Measurements from ENCODE around the gene SCAF4. TPM values are rescaled to one million over a fixed set of nuclear protein-coding genes. Genes with fewer than 3 reads are reported as not detected.

Gene SCAF4
- total RNA-seq, 1 experiment from 2014 or later, result 31.2 TPM

DNA sequence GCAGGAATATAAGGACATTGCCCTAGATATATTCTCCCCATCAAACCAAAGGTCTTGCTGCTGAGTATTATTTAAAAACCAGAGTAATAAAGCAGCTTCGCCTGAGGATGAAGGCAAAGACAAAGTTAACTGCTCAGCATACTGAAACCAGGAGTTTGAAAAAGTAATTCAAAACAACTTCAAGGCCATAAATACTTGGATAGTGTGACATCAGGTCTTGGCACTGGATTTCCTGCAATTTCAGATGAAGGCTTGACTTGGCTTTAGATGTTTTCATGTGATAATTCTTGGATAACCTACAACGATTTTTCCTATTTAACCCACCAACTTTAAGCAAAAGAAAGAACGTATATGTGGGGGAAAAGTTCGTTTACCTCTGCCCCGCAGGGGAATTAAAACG lies 61.8 kb downstream of the SCAF4 start:
- BruUV-seq (replicated peaks), result no TSS peak
- Mint-ChIP-seq H3K4me1 (ENCODE audit: low read depth, unreplicated experiment) (no peaks in the 10 kb centered on the region), H3K9me3 (ENCODE audit: low read depth, unreplicated experiment) (no peaks in the 10 kb centered on the region), H3K27ac (ENCODE audit: unreplicated experiment) (no peak overlapping the region), H3K4me3 (ENCODE audit: low read depth, unreplicated experiment) (no peak overlapping the region), H3K36me3 (ENCODE audit: insufficient read depth, unreplicated experiment) (peaks cover 44% of the 10 kb centered on the region), H3K27me3 (ENCODE audit: unreplicated experiment) (no peaks in the 10 kb centered on the region)
- TF ChIP-seq CTCF (IDR thresholded peaks at IDR 0.05; ENCODE audit: unreplicated experiment), result no peak
- no peak for DNase-seq
- intact Hi-C loops (cut with micrococcal nuclease; ENCODE audit: unreplicated experiment), result no loop called here
- CTCF ChIA-PET, result no interaction called here

- H3K4me3 Mint-ChIP-seq (ENCODE audit: low read depth, unreplicated experiment), result no peak overlapping the region
- H3K36me3 Mint-ChIP-seq (ENCODE audit: insufficient read depth, unreplicated experiment), result peaks cover 53% of the 10 kb centered on the region
- DNase-seq, result no peak
- no peaks in the 10 kb centered on the region for H3K27me3 Mint-ChIP-seq (ENCODE audit: unreplicated experiment)
- TF ChIP-seq CTCF (IDR thresholded peaks at IDR 0.05; ENCODE audit: unreplicated experiment), result no peak
- CTCF ChIA-PET, result no interaction called here
- intact Hi-C loops (cut with micrococcal nuclease; ENCODE audit: unreplicated experiment), result no loop called here
- H3K27ac Mint-ChIP-seq (ENCODE audit: unreplicated experiment), result no peak overlapping the region
- no TSS peak for BruUV-seq (replicated peaks)
- no peaks in the 10 kb centered on the region for H3K9me3 Mint-ChIP-seq (ENCODE audit: low read depth, unreplicated experiment)
- H3K4me1 Mint-ChIP-seq (ENCODE audit: low read depth, unreplicated experiment), result no peaks in the 10 kb centered on the region
These were observed 63.0 kb downstream of the SCAF4 start for GRCh38 chr21:31668651-31669491.

DNA sequence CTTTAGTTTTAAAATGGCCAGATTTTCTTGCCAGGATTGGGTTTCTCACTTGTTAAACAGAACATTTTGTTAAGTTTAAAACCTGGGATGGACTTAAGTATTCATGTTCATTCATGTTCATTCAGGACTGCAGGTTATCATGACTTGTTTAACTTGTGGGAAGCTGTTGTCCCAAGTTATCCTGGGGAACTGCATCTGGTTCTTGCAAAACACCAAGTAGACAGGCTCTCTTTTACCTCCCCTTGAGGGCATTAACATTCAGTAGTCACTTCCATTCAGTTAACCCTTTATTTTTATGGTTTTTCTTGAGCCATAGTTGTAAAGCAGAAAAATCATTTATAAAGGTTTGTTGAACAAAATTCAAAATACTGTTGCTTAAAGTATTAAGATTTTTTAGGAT lies 64.3 kb downstream of the SCAF4 start:
- no peaks in the 10 kb centered on the region for H3K4me1 Mint-ChIP-seq (ENCODE audit: low read depth, unreplicated experiment)
- no peak for DNase-seq
- H3K36me3 Mint-ChIP-seq (ENCODE audit: insufficient read depth, unreplicated experiment), result peaks cover 58% of the 10 kb centered on the region
- H3K9me3 Mint-ChIP-seq (ENCODE audit: low read depth, unreplicated experiment), result no peaks in the 10 kb centered on the region
- intact Hi-C loops (cut with micrococcal nuclease; ENCODE audit: unreplicated experiment), result no loop called here
- no peak overlapping the region for H3K27ac Mint-ChIP-seq (ENCODE audit: unreplicated experiment)
- BruUV-seq (replicated peaks), result no TSS peak
- CTCF ChIA-PET, result no interaction called here
- no peaks in the 10 kb centered on the region for H3K27me3 Mint-ChIP-seq (ENCODE audit: unreplicated experiment)
- H3K4me3 Mint-ChIP-seq (ENCODE audit: low read depth, unreplicated experiment), result no peak overlapping the region
- no peak for TF ChIP-seq CTCF (IDR thresholded peaks at IDR 0.05; ENCODE audit: unreplicated experiment)

GRCh38 chr21:31667132-31667531 lies 64.8 kb downstream of the SCAF4 start:
- H3K4me3 Mint-ChIP-seq (ENCODE audit: low read depth, unreplicated experiment), result no peak overlapping the region
- TF ChIP-seq CTCF (IDR thresholded peaks at IDR 0.05; ENCODE audit: unreplicated experiment), result no peak
- no peak for DNase-seq
- no peaks in the 10 kb centered on the region for H3K27me3 Mint-ChIP-seq (ENCODE audit: unreplicated experiment)
- no peaks in the 10 kb centered on the region for H3K9me3 Mint-ChIP-seq (ENCODE audit: low read depth, unreplicated experiment)
- H3K36me3 Mint-ChIP-seq (ENCODE audit: insufficient read depth, unreplicated experiment), result peaks cover 60% of the 10 kb centered on the region
- CTCF ChIA-PET, result no interaction called here
- intact Hi-C loops (cut with micrococcal nuclease; ENCODE audit: unreplicated experiment), result no loop called here
- no peak overlapping the region for H3K27ac Mint-ChIP-seq (ENCODE audit: unreplicated experiment)
- no peaks in the 10 kb centered on the region for H3K4me1 Mint-ChIP-seq (ENCODE audit: low read depth, unreplicated experiment)
- no TSS peak for BruUV-seq (replicated peaks)
